HG03521 (cell line): Measurements from ENCODE around the gene CIC.

Experiments
- ATAC-seq: cut with Tn5 transposase; IDR thresholded peaks from one replicate; pipeline ENCODE4 v1.9.1; 2021; ENCODE audit warnings: mild to moderate bottlenecking, moderate library complexity; ENCODE audit not compliant: unreplicated experiment

The CIC gene

GRCh38 chr19:42275103-42275502, 6.1 kb downstream of the CIC start:
- ATAC-seq, result no peak

GRCh38 chr19:42275517-42275916, 6.5 kb downstream of the CIC start:
- no peak for ATAC-seq

- no peak for ATAC-seq
These were observed 7.2 kb downstream of the CIC start for GRCh38 chr19:42276284-42276683.

- ATAC-seq, result no peak
These were observed 7.8 kb downstream of the CIC start for GRCh38 chr19:42276821-42277220.

GRCh38 chr19:42277821-42278451, 8.9 kb downstream of the CIC start:
- no peak for ATAC-seq

- no peak for ATAC-seq
These were observed 9.6 kb downstream of the CIC start for GRCh38 chr19:42278452-42279154.

- ATAC-seq, result no peak
These were observed 10.3 kb downstream of the CIC start for GRCh38 chr19:42279155-42279901.

- peak; percentile 27 for ATAC-seq
These were observed 11.1 kb downstream of the CIC start for GRCh38 chr19:42279902-42280814.

GRCh38 chr19:42280815-42281145, 11.7 kb downstream of the CIC start:
- no peak for ATAC-seq

- ATAC-seq, result no peak
These were observed 12.2 kb downstream of the CIC start for GRCh38 chr19:42281146-42281826.

- ATAC-seq, result no peak
These were observed 13.0 kb downstream of the CIC start for GRCh38 chr19:42281827-42282762.

- ATAC-seq, result no peak
These were observed 13.8 kb downstream of the CIC start for GRCh38 chr19:42282819-42283187.

GRCh38 chr19:42283188-42284065, 14.4 kb downstream of the CIC start:
- ATAC-seq, result peak; percentile 52

GRCh38 chr19:42284066-42284501, 15.0 kb downstream of the CIC start:
- peak; percentile 37 for ATAC-seq

GRCh38 chr19:42284591-42285341, 15.7 kb downstream of the CIC start:
- ATAC-seq, result no peak

- ATAC-seq, result no peak
These were observed 16.5 kb downstream of the CIC start for GRCh38 chr19:42285541-42285941.

GRCh38 chr19:42285988-42286348, 16.9 kb downstream of the CIC start:
- ATAC-seq, result no peak
